ENCODE measurements around the gene SOX13.

The SOX13 gene

GRCh38 chr1:204065986-204066300 is 7.0 kb upstream of the SOX13 start:
- Histone ChIP-seq H3K9me3 (ENCODE audit: low read length) (no peaks in the 10 kb centered on the region), H3K36me3 (ENCODE audit: insufficient read depth, low read length) (no peaks in the 10 kb centered on the region), H3K9ac (ENCODE audit: low read length) (no peak overlapping the region), H3K27me3 (ENCODE audit: control insufficient read depth in 1 of 2, insufficient read depth in 2 of 2, low read length in 2 of 2) (no peaks in the 10 kb centered on the region), H3K4me1 (ENCODE audit: insufficient read depth, low read length) (peaks cover 9% of the 10 kb centered on the region), H3K27ac (ENCODE audit: low read depth, low read length) (no peak overlapping the region), H3K4me3 (ENCODE audit: low read depth in 1 of 2, low read length in 2 of 2) (no peak overlapping the region)

GRCh38 chr1:204067935-204068334 is 5.0 kb upstream of the SOX13 start:
- H3K4me1 ChIP-seq (ENCODE audit: insufficient read depth, low read length) = peaks cover 9% of the 10 kb centered on the region
- no peaks in the 10 kb centered on the region for H3K27me3 ChIP-seq (ENCODE audit: control insufficient read depth in 1 of 2, insufficient read depth in 2 of 2, low read length in 2 of 2)
- no peak overlapping the region for H3K27ac ChIP-seq (ENCODE audit: low read depth, low read length)
- no peaks in the 10 kb centered on the region for H3K36me3 ChIP-seq (ENCODE audit: insufficient read depth, low read length)
- H3K9me3 ChIP-seq (ENCODE audit: low read length) = no peaks in the 10 kb centered on the region
- H3K9ac ChIP-seq (ENCODE audit: low read length) = no peak overlapping the region
- H3K4me3 ChIP-seq (ENCODE audit: low read depth in 1 of 2, low read length in 2 of 2) = no peak overlapping the region

GRCh38 chr1:204069887-204070286 is 3.0 kb upstream of the SOX13 start:
- H3K4me3 ChIP-seq (ENCODE audit: low read depth in 1 of 2, low read length in 2 of 2) = no peak overlapping the region
- H3K9me3 ChIP-seq (ENCODE audit: low read length) = no peaks in the 10 kb centered on the region
- H3K4me1 ChIP-seq (ENCODE audit: insufficient read depth, low read length) = peaks cover 8% of the 10 kb centered on the region
- no peaks in the 10 kb centered on the region for H3K36me3 ChIP-seq (ENCODE audit: insufficient read depth, low read length)
- H3K27me3 ChIP-seq (ENCODE audit: control insufficient read depth in 1 of 2, insufficient read depth in 2 of 2, low read length in 2 of 2) = no peaks in the 10 kb centered on the region
- no peak overlapping the region for H3K9ac ChIP-seq (ENCODE audit: low read length)
- no peak overlapping the region for H3K27ac ChIP-seq (ENCODE audit: low read depth, low read length)

GRCh38 chr1:204070895-204071294 is 2.0 kb upstream of the SOX13 start:
- H3K4me1 ChIP-seq (ENCODE audit: insufficient read depth, low read length) = peaks cover 7% of the 10 kb centered on the region
- H3K4me3 ChIP-seq (ENCODE audit: low read depth in 1 of 2, low read length in 2 of 2) = no peak overlapping the region
- H3K36me3 ChIP-seq (ENCODE audit: insufficient read depth, low read length) = no peaks in the 10 kb centered on the region
- H3K9ac ChIP-seq (ENCODE audit: low read length) = no peak overlapping the region
- H3K27ac ChIP-seq (ENCODE audit: low read depth, low read length) = no peak overlapping the region
- H3K27me3 ChIP-seq (ENCODE audit: control insufficient read depth in 1 of 2, insufficient read depth in 2 of 2, low read length in 2 of 2) = no peaks in the 10 kb centered on the region
- no peaks in the 10 kb centered on the region for H3K9me3 ChIP-seq (ENCODE audit: low read length)

- H3K4me3 ChIP-seq (ENCODE audit: low read depth in 1 of 2, low read length in 2 of 2) = peak overlapping the region; percentile 88 to 97
- peaks cover 35% of the 10 kb centered on the region for H3K4me1 ChIP-seq (ENCODE audit: insufficient read depth, low read length)
- no peaks in the 10 kb centered on the region for H3K36me3 ChIP-seq (ENCODE audit: insufficient read depth, low read length)
- H3K9ac ChIP-seq (ENCODE audit: low read length) = peak overlapping the region; percentile 63
- no peaks in the 10 kb centered on the region for H3K9me3 ChIP-seq (ENCODE audit: low read length)
- H3K27me3 ChIP-seq (ENCODE audit: control insufficient read depth in 1 of 2, insufficient read depth in 2 of 2, low read length in 2 of 2) = no peaks in the 10 kb centered on the region
- H3K27ac ChIP-seq (ENCODE audit: low read depth, low read length) = peak overlapping the region; percentile 98
These were observed 940 bp downstream of the SOX13 start for GRCh38 chr1:204073837-204074273.

GRCh38 chr1:204074274-204075138 is 1.6 kb downstream of the SOX13 start:
- Histone ChIP-seq H3K4me1 (ENCODE audit: insufficient read depth, low read length) (peaks cover 40% of the 10 kb centered on the region), H3K9me3 (ENCODE audit: low read length) (no peaks in the 10 kb centered on the region), H3K36me3 (ENCODE audit: insufficient read depth, low read length) (no peaks in the 10 kb centered on the region), H3K9ac (ENCODE audit: low read length) (peak overlapping the region; percentile 63), H3K27me3 (ENCODE audit: control insufficient read depth in 1 of 2, insufficient read depth in 2 of 2, low read length in 2 of 2) (no peaks in the 10 kb centered on the region), H3K4me3 (ENCODE audit: low read depth in 1 of 2, low read length in 2 of 2) (peak overlapping the region; percentile 88 to 97), H3K27ac (ENCODE audit: low read depth, low read length) (peak overlapping the region; percentile 98)

- H3K4me3 ChIP-seq (ENCODE audit: low read depth in 1 of 2, low read length in 2 of 2) = peak overlapping the region; percentile 88 to 97
- no peaks in the 10 kb centered on the region for H3K9me3 ChIP-seq (ENCODE audit: low read length)
- H3K9ac ChIP-seq (ENCODE audit: low read length) = peak overlapping the region; percentile 63
- peaks cover 47% of the 10 kb centered on the region for H3K4me1 ChIP-seq (ENCODE audit: insufficient read depth, low read length)
- H3K27ac ChIP-seq (ENCODE audit: low read depth, low read length) = peak overlapping the region; percentile 98
- no peaks in the 10 kb centered on the region for H3K36me3 ChIP-seq (ENCODE audit: insufficient read depth, low read length)
- H3K27me3 ChIP-seq (ENCODE audit: control insufficient read depth in 1 of 2, insufficient read depth in 2 of 2, low read length in 2 of 2) = no peaks in the 10 kb centered on the region
These were observed 2.2 kb downstream of the SOX13 start for GRCh38 chr1:204075139-204075521.

- Histone ChIP-seq H3K27ac (ENCODE audit: low read depth, low read length) (peak overlapping the region; percentile 98), H3K27me3 (ENCODE audit: control insufficient read depth in 1 of 2, insufficient read depth in 2 of 2, low read length in 2 of 2) (no peaks in the 10 kb centered on the region), H3K4me3 (ENCODE audit: low read depth in 1 of 2, low read length in 2 of 2) (peak overlapping the region in 1 of 2 donors; percentile 97), H3K9ac (ENCODE audit: low read length) (peak overlapping the region; percentile 63), H3K4me1 (ENCODE audit: insufficient read depth, low read length) (peaks cover 54% of the 10 kb centered on the region), H3K9me3 (ENCODE audit: low read length) (no peaks in the 10 kb centered on the region), H3K36me3 (ENCODE audit: insufficient read depth, low read length) (no peaks in the 10 kb centered on the region)
These were observed 3.3 kb downstream of the SOX13 start for GRCh38 chr1:204075890-204076846.

- Histone ChIP-seq H3K4me1 (ENCODE audit: insufficient read depth, low read length) (peaks cover 58% of the 10 kb centered on the region), H3K9ac (ENCODE audit: low read length) (no peak overlapping the region), H3K27ac (ENCODE audit: low read depth, low read length) (no peak overlapping the region), H3K9me3 (ENCODE audit: low read length) (no peaks in the 10 kb centered on the region), H3K4me3 (ENCODE audit: low read depth in 1 of 2, low read length in 2 of 2) (no peak overlapping the region), H3K36me3 (ENCODE audit: insufficient read depth, low read length) (no peaks in the 10 kb centered on the region), H3K27me3 (ENCODE audit: control insufficient read depth in 1 of 2, insufficient read depth in 2 of 2, low read length in 2 of 2) (no peaks in the 10 kb centered on the region)
These were observed 4.0 kb downstream of the SOX13 start for GRCh38 chr1:204076891-204077290.

- Histone ChIP-seq H3K4me3 (ENCODE audit: low read depth in 1 of 2, low read length in 2 of 2) (peak overlapping the region in 1 of 2 donors; percentile 32), H3K36me3 (ENCODE audit: insufficient read depth, low read length) (no peaks in the 10 kb centered on the region), H3K4me1 (ENCODE audit: insufficient read depth, low read length) (peaks cover 68% of the 10 kb centered on the region), H3K9ac (ENCODE audit: low read length) (no peak overlapping the region), H3K27me3 (ENCODE audit: control insufficient read depth in 1 of 2, insufficient read depth in 2 of 2, low read length in 2 of 2) (no peaks in the 10 kb centered on the region), H3K9me3 (ENCODE audit: low read length) (no peaks in the 10 kb centered on the region), H3K27ac (ENCODE audit: low read depth, low read length) (peak overlapping the region; percentile 71)
These were observed 5.2 kb downstream of the SOX13 start for GRCh38 chr1:204077979-204078696.

- H3K27me3 ChIP-seq (ENCODE audit: control insufficient read depth in 1 of 2, insufficient read depth in 2 of 2, low read length in 2 of 2) = no peaks in the 10 kb centered on the region
- H3K9ac ChIP-seq (ENCODE audit: low read length) = peak overlapping the region; percentile 39
- peak overlapping the region in 1 of 2 donors; percentile 52 for H3K4me3 ChIP-seq (ENCODE audit: low read depth in 1 of 2, low read length in 2 of 2)
- no peaks in the 10 kb centered on the region for H3K9me3 ChIP-seq (ENCODE audit: low read length)
- H3K27ac ChIP-seq (ENCODE audit: low read depth, low read length) = peak overlapping the region; percentile 35
- peaks cover 83% of the 10 kb centered on the region for H3K4me1 ChIP-seq (ENCODE audit: insufficient read depth, low read length)
- no peaks in the 10 kb centered on the region for H3K36me3 ChIP-seq (ENCODE audit: insufficient read depth, low read length)
These were observed 6.7 kb downstream of the SOX13 start for GRCh38 chr1:204079608-204079999.
